COLO668 (cell line): ENCODE data around the gene SSBP3.
"Not testable (repeated sequence)": the region's sequence is repeated elsewhere in the genome, so short reads cannot be mapped to it uniquely, and the experiment has no call there.

Experiments
- DNase-seq: peaks from one replicate; lab custom pipeline; 2025; ENCODE audit not compliant: unreplicated experiment; lab: John Stamatoyannopoulos, UW

The SSBP3 gene

DNA sequence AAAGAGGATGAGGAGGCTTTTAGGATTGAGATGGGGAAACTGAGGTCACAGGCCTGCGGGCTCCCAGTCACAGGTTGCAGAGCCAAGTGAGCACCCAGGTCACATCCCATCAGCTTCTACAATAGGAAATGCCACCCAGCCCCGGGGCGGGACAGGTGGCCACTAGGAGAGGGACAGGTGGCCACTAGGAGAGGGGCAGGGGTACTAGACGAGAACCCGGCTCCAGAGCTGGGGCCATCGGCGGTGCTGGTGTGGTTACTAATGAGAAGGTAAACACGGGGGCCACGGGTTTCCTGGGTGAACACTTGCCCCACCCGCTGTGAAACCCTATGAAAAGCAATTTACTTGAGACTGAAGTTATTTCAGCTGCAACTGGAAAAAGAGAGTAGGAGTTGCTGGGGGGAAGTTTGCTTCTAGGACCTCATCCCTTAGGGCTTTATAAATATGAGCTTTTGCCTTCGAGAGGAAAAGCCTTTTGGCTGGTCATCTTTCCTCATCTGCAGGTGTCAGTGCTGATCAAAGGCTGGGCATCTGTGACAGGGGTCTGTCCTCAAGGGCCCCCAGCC, 153.7 kb downstream of the SSBP3 start:
- peak; percentile 90 for DNase-seq

DNA sequence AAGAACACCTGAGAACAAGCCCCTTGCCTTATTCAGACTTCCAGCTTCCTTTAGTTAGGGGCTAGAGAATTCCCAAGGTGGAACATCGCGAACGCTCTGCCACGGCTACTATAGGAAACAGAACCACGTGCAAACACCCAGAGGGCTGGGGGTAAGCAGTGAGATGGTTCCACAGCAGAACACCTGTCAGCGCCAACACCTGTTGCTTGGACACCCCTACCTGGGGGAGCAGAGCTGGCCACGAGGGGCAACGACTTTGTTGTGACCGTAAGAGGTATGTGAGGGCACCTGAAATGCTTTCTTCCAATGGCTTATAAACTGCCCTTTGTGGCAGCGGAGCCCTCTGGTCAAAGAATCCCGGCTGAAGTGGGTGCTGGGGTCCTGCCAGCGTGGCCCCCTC, 155.5 kb downstream of the SSBP3 start:
- no peak for DNase-seq

DNA sequence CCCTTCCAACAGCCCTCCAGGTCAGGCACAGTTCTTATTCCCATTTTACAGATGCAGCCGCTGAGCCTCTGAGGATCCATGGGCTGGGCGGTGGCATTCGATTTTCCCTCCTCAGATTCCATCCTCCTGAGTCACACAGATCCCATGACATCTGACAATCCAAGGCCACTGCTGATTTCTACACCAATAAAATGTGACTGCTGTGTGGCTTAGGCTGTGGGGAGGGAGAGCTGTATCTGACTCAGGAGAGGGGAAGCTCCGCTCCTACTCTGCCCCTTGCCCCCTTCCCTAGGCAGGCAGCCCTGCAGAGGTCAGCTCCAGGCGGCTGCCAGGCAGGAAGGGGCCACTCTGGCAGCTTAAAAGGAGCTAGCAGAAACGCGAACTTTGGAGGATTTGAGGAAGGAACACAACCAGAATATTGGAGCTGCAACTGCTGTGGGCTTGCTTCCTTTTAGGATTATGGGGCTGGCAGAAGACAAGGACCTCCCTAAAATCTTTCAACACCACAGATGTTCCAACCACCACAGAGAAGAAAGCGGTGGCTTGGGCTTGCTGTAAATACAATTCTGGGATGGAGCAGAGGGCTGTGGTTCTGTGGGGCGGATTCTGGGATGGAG, 156.3 kb downstream of the SSBP3 start:
- no peak for DNase-seq

DNA sequence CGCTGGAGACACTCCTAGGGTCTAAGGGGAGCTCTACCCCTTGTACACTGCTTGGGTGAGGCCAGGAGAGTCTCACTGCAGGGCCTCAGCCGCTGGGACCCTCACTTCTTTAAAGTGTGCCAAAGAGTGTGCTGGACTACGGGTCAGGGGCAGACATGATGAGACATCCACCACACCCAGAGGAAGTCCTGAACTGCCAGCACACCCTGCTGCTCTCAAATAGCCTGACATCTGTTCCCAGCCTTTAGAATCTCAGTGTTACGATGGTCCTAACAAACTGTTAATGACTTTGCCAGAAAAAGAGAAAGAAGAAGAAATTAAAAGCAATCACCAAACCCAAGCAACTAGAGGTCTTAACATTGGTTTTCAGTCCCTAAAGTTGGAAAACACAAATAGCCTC, 157.2 kb downstream of the SSBP3 start:
- no peak for DNase-seq

DNA sequence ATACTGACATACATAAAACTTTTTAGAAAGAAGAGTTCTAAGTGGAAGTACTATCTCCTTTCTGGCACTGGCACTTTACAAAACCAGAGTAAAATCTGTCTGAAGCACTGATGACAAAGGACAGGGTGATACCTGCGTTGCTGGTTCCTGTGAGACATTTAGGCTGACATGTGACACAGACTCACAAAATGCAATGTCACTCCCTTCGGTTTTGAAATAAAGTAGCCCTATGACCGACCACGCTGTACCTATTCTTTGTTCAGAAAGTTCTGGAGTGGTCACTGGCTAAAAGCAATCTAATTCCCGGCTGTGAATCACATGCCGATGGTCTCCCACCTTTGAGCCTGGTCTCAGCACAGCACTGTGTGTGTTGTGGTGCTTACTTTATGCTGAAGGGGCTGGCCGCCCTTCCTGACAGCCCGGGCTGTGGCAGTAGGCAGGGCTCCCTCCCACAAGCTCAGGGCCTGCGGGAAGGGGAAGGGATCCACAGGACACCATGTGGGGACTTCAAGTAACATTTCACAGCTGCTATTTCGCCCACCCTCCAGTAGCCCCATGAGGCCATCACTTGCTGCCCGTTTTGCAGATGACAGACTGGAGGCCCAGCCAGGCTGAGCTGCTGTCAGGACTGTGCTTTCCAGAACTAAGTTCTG, 158.2 kb downstream of the SSBP3 start:
- DNase-seq = no peak

DNA sequence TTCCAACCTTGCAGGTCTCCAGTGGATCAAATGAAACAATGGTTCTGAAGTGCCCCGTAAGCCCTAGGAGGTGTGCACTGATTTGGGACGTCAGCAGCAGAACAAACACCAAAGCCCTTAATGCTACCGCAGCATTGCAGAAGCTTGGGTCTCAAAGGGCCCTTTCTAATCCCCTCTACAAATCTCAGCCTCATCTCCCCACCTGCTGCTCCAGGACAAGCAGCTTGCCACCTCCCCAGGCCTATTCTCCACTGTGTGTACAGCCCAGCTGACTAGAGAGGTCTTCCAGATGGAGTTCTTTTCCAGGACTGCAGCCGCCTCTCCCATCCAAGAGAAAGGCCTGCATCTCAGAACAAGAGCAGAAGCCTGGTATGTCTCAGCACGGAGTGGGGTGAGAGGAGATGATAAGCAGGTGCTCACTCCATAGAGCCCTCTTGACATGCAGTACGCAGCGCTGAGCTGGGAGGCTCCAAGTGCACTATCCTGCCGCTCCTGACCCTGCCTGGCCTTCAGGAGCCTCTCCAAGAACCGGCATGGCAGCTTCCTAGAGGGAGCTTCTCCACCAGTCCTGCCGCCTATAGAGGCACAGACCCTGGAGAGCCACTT, 160.0 kb downstream of the SSBP3 start:
- no peak for DNase-seq

DNA sequence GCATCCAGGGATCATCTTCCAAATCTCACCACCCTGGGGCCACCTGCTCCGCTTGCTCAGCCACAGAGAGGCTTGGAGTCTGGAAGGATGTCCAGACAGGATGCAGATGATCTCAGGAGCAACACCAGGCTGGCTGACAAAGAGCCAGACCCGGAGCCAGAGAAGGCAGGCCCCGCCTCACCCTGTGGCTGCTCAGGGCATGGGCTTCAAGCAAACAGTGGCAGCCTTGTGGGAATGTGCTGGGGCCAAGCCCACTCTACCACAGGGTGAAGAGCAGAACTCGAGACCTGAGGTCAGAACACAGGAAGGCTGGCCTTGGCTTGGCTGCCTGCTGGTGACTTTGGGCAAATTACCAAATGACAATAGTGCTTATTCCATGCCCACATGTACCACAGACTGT, 160.7 kb downstream of the SSBP3 start:
- DNase-seq = no peak

DNA sequence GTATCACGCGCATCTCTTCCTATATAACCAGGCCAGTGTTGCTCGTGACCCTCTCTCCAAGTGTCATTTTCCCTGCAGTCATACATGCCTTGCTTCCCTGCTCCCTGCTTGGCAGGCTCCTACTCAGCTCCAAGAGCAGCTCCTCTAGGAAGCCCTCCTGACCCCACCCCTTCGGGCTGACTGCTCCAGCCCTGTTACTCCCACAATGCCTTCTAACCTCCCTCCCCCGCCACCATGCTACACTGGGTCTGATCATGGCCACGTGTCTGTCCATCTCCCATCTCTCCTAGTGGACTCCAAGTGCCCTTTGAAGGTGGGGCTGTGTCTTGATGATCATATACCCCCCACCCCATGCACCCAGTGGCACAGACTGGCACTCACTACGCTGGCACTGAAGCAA, 161.5 kb downstream of the SSBP3 start:
- no peak for DNase-seq

DNA sequence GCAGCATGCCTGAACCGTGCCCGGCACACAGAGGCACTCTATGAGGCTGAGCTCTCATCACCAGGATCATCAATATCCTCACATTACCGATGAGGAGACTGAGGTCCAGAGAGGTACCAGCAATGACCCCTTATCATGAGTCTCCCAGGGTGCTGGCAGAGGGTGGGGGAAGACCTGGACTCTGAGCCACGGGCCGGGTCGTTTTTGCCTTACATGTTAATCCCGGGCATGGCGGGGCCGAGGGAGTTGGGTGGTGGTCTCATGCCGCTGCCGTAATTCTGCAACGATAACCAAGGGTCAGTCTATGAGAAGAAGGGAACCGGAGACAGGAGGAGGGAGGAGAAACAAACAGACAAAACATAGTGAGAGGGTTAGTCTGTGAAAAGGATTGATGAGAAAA, 163.2 kb downstream of the SSBP3 start:
- DNase-seq = no peak

DNA sequence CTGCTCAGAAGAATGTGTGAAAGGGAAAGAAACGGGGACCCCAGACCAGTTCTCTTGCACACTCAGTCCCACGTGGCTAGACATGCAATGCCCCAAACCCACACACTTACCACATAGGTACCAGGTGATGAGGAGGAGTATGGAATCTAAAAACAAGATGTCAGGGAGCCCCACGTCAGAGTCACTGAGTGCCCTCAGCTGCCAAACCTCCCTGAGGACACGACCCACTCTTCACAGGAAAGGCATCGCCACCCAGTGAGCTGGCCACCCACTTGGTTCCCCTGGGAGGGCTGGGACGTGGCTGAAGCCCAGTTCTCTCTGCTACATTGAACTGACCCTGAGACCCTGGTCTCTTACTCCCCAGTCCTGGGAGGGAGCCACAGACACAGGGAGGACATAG, 164.8 kb downstream of the SSBP3 start:
- no peak for DNase-seq

DNA sequence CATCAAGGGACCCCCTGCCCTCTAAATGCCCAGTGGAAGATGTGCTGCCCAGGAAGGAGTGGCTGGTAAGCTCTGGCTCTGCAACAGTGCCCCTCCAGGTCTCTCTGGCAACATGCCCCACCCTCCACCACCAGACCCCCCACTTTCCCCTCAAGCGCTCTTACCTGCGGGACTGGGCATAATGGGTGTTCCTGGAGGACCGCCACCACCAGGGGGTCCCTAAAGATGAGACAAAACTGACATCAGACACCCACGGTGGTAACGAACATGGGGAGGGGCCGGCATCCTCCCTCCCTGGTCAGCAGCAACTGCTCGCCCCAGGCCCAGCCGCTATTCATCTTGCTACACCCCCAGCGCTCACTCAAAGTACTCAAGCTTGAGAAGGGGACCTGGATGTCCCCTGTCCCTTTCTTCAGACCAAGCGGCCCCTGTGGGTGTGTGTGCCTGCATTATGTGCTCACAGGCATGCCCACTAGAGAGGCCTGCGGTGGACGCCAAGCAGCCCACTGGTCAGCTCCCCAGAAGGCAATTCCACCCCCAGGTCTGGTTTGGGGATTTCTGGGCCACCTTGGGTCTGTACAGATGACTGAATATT, 165.4 kb downstream of the SSBP3 start:
- DNase-seq = no peak

DNA sequence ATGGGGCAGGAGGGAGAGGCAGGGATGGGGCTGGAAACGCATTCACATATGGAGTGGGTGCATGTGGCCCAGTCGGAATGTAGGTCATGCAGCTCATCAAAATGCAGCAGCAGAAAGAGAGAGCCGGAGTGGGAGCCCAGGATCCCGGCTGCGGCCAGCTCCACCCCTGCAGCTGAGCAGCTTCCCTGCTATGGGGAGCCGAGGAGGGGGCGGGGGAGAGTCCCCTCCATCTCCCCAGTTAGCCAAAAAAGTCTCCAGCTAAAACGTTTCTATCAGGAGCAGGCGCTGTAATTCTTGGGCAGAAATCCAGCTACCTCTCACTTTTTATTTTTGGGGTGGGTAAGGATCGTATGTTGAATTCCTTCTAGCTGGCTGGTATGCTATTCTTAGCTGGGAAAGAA, 166.6 kb downstream of the SSBP3 start:
- no peak for DNase-seq

DNA sequence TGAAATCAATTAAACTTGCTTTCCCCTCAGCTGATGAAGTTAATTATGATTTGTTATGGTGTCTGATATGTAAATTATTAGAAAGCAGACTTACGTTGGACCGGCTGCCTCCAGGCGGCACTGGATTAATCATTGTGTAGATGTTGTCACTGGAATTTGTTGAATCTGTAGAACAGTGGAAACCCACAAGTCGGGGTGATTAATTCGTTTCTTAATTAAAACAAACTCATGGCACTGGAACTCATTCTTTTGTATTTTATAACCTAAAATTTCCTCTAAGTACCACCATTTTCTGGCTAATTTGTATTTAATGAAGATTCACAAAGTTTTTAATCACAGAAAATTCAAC, 167.2 kb downstream of the SSBP3 start:
- no peak for DNase-seq

DNA sequence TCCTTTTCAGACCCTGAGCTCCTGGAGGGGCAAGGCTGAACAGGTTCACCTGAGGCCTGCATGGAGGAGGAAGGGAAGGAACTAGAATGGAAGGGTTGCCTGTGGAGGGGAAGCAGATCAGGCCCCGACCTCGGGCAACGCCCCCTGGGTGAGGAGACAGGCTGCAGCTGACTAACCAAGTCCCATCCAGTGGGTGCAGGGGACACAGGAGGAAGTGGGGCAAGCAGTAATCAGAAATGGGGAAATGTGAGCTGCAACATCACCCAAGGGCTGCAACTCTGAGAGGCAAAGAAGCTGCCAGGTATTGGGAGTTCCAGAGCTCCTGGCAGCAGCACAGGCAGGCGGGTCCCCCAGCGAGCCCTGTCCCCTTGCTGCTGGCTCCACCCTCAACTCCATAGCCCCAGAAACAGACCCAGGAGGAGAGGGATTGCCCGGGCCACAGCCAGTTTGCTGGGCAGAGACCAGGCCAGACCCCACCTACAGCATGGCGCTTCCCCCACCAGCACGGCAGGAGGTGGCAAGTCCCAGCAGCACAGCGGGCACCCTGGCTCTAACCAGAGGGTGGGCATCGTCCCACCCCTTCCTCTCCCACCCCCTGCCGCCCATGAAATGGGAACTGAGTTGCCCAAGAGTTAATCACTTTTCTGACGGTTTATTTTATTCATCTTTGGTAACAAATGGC, 167.7 kb downstream of the SSBP3 start:
- DNase-seq = no peak

DNA sequence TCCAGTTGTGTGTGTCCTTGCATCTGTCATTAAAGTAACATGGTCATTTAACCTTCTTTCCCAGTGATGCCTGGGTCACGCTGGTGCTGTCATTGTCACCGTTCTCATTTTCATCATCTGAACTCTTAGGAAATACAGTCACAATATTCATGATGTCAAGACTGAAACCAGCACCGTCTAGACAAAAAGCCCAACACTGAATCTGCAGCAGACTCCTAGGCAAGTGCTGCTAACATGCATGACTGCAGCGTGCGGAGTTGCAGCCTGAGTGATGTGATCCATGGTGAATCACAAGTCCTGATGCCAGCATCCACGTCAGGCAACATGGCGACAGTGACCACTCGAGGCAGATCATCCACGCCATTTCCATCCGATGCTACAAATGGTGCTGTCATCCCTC, 168.6 kb downstream of the SSBP3 start:
- DNase-seq = no peak

DNA sequence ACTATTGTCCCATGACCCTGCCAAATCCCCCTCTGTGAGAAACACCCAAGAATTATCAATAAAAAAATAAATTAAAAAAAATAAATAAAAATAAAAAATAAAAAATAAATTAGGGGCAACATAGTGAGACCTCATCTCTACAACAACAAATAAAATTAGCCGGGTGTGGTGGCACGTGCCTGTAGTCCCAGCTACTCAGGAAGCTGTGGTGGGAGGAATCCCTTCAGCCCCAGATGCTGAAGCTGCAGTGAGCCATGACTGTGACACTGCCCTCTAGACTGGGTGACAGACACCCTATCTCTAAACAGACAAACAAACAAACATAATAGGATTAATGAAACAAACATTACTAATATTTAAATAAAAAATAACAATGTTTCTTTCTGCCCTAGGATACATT, 171.9 kb downstream of the SSBP3 start:
- DNase-seq = no peak

DNA sequence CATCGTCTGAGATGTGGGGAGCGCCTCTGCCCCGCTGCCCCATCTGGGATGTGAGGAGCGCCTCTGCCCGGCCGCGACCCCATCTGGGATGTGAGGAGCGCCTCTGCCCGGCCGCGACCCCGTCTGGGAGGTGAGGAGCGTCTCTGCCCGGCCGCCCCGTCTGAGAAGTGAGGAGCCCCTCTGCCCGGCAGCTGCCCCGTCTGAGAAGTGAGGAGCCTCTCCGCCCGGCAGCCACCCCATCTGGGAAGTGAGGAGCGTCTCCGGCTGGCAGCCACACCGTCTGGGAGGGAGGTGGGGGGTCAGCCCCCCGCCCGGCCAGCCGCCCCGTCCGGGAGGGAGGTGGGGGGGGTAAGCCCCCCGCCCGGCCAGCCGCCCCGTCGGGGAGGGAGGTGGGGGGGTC, 173.0 kb downstream of the SSBP3 start:
- DNase-seq = not testable (repeated sequence)

DNA sequence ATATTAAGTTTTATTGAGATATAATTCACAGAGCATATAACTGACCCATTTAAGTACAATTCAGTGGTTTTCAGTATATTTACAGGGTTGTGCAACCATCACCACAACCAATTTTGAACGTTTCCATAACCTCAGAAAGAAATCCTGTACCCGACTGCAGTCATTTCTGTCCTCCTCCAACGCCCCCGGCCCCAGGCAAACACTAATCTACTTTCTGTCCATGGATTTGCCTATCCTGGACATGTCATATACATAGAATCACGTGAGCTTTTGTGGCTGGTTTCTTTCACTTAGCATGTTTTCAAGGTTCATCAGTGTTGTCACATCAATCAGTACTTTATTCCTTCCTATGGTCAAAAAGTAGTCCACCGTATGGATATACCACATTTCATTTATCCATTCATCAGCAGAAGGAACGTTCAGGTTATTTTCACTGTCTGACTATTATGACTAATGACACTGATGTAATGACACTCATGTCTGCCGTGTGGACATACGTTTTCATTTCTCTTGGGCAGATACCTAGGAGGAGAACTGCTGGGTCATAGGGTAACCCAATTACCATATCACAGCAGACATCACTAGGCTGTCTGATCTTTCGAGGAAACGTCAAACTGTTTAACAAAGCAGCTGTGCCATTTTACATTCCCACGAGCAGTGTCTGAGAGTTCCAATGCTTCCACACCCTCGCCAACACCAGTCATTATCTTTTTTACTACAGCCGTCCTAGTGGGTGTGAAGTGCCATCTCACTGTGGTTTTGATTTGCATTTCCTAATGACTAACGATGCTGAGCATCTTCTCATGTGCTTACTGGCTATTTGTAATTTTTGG, 175.5 kb downstream of the SSBP3 start:
- DNase-seq = no peak

DNA sequence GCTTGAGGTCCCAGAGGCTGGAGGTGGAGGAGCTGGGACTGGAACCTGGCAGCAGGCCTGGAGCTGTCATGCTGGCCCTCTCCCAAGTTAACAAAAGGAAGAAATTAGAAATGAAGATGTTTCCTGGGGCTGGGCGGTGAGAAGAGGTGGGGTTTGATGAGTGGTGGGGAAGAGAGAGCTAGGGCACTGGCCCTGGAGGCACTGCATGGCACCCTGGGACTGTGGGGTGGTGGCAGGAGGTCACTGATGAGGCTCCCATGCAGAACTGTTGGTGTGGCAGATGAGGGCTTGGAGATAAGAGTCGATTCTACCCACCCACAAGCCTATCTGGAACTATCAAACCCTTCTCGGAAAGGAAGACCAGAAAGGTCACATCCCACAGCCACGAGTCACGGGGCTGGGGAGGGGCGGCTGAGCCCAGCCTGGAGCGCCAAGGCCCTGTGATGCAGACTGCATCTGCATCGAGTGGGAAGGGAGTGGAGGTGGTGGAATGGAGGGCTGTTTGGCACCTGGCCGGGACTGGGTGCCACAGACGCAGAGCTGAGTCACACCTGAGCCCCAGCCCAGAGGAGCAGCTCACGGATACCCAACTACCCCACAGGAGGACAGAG, 176.8 kb downstream of the SSBP3 start:
- DNase-seq = no peak

DNA sequence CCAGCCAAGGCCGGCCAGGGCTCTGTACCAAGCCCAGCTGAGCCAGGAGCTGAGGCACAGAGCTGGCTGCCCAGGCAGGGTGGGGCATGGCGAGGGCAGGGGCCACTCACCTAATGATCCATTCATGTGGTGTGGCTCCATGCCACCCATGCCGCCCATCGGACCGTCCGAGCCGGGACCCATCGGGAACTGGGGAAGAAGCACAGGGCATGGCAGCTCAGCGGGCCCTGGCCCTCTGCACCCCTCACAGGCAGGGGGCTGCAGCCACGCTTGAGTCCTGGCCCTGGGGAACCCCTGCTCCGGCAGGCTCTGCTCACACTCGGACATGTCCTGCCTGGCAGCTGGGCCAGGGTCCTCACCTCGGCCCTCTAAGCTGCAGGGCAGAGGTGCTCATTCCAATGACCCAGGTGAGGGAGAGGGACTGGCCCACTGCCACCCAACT, 177.5 kb downstream of the SSBP3 start:
- no peak for DNase-seq
